NOMO-1 treated with dmso at 0.1 percent for 144 hours (cell line): ENCODE results near the gene POLR3B.
"Not testable (repeated sequence)": the region's sequence is repeated elsewhere in the genome, so short reads cannot be mapped to it uniquely, and the experiment has no call there.

Source experiments
- DNase-seq: peaks from one replicate; lab custom pipeline; 2025; ENCODE audit not compliant: unreplicated experiment; lab: John Stamatoyannopoulos, UW

The POLR3B gene

GRCh38 chr12:106342397-106343213, 14.9 kb upstream of the POLR3B start:
- DNase-seq, result no peak

- DNase-seq, result no peak
Measured at GRCh38 chr12:106343214-106343528, 14.4 kb upstream of the POLR3B start.

- DNase-seq, result no peak
Measured at GRCh38 chr12:106344131-106344530, 13.4 kb upstream of the POLR3B start.

- no peak for DNase-seq
Measured at GRCh38 chr12:106345746-106346145, 11.8 kb upstream of the POLR3B start.

- no peak for DNase-seq
Measured at GRCh38 chr12:106348411-106348810, 9.1 kb upstream of the POLR3B start.

GRCh38 chr12:106353175-106353574, 4.4 kb upstream of the POLR3B start:
- DNase-seq, result no peak

GRCh38 chr12:106358396-106359241, 1.1 kb downstream of the POLR3B start:
- DNase-seq, result peak; percentile 72

GRCh38 chr12:106359646-106360399, 2.3 kb downstream of the POLR3B start:
- no peak for DNase-seq

- no peak for DNase-seq
Measured at GRCh38 chr12:106360400-106360994, 2.9 kb downstream of the POLR3B start.

GRCh38 chr12:106362971-106363370, 5.4 kb downstream of the POLR3B start:
- DNase-seq, result no peak

GRCh38 chr12:106364261-106364660, 6.7 kb downstream of the POLR3B start:
- no peak for DNase-seq

- DNase-seq, result no peak
Measured at GRCh38 chr12:106369624-106370346, 12.2 kb downstream of the POLR3B start.

GRCh38 chr12:106378788-106379187, 21.2 kb downstream of the POLR3B start:
- no peak for DNase-seq

GRCh38 chr12:106380954-106381353, 23.4 kb downstream of the POLR3B start:
- DNase-seq, result no peak

- DNase-seq, result not testable (repeated sequence)
Measured at GRCh38 chr12:106381866-106382265, 24.3 kb downstream of the POLR3B start.

GRCh38 chr12:106386813-106387535, 29.4 kb downstream of the POLR3B start:
- DNase-seq, result no peak

- no peak for DNase-seq
Measured at GRCh38 chr12:106387848-106388377, 30.4 kb downstream of the POLR3B start.

- no peak for DNase-seq
Measured at GRCh38 chr12:106389151-106389550, 31.6 kb downstream of the POLR3B start.

- DNase-seq, result no peak
Measured at GRCh38 chr12:106392759-106393158, 35.2 kb downstream of the POLR3B start.

GRCh38 chr12:106409878-106410277, 52.3 kb downstream of the POLR3B start:
- DNase-seq, result no peak
